ENCODE results near the gene GRK4.

The GRK4 gene

GRCh38 chr4:2961421-2961810, 2.0 kb upstream of the GRK4 start:
- peaks cover 39% of the 10 kb centered on the region for H4K20me1 ChIP-seq (ENCODE audit: insufficient read depth, low read length, poor library complexity, severe bottlenecking)
- H3K36me3 ChIP-seq (ENCODE audit: insufficient read depth, low read length): peaks cover 14% of the 10 kb centered on the region
- peak overlapping the region; percentile 77 for H3K4me3 ChIP-seq (ENCODE audit: low read length, poor library complexity, severe bottlenecking)
- H3K9me2 ChIP-seq (replicated peaks; ENCODE audit: low read depth, low read length): no peaks in the 10 kb centered on the region
- peaks cover 9% of the 10 kb centered on the region for H3F3A ChIP-seq (ENCODE audit: low read depth)
- H3K9me3 ChIP-seq (ENCODE audit: insufficient read depth, low read depth, low read length): no peaks in the 10 kb centered on the region
- H3K27me3 ChIP-seq (ENCODE audit: insufficient read depth, low read length, poor library complexity, severe bottlenecking): no peaks in the 10 kb centered on the region
- H3K4me2 ChIP-seq (ENCODE audit: low read depth, low read length, poor library complexity, severe bottlenecking): peak overlapping the region; percentile 92
- peaks cover 69% of the 10 kb centered on the region for H3K79me2 ChIP-seq (ENCODE audit: insufficient read depth, low read length)
- peak overlapping the region; percentile 83 for H3K9ac ChIP-seq (ENCODE audit: low read depth, low read length, poor library complexity, severe bottlenecking)
- peaks cover 11% of the 10 kb centered on the region for H3K4me1 ChIP-seq (ENCODE audit: insufficient read depth, low read length, poor library complexity, severe bottlenecking)
- no peak overlapping the region for H2AFZ ChIP-seq (ENCODE audit: low read length)
- TF ChIP-seq, protein P1, sequence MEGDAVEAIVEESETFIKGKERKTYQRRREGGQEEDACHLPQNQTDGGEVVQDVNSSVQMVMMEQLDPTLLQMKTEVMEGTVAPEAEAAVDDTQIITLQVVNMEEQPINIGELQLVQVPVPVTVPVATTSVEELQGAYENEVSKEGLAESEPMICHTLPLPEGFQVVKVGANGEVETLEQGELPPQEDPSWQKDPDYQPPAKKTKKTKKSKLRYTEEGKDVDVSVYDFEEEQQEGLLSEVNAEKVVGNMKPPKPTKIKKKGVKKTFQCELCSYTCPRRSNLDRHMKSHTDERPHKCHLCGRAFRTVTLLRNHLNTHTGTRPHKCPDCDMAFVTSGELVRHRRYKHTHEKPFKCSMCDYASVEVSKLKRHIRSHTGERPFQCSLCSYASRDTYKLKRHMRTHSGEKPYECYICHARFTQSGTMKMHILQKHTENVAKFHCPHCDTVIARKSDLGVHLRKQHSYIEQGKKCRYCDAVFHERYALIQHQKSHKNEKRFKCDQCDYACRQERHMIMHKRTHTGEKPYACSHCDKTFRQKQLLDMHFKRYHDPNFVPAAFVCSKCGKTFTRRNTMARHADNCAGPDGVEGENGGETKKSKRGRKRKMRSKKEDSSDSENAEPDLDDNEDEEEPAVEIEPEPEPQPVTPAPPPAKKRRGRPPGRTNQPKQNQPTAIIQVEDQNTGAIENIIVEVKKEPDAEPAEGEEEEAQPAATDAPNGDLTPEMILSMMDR (conservative IDR thresholded peaks at IDR 0.05; ENCODE audit: low read length): no peak
- TF ChIP-seq EZH2phosphoT487 (IDR thresholded peaks at IDR 0.05; ENCODE audit: borderline replicate concordance): no peak

DNA sequence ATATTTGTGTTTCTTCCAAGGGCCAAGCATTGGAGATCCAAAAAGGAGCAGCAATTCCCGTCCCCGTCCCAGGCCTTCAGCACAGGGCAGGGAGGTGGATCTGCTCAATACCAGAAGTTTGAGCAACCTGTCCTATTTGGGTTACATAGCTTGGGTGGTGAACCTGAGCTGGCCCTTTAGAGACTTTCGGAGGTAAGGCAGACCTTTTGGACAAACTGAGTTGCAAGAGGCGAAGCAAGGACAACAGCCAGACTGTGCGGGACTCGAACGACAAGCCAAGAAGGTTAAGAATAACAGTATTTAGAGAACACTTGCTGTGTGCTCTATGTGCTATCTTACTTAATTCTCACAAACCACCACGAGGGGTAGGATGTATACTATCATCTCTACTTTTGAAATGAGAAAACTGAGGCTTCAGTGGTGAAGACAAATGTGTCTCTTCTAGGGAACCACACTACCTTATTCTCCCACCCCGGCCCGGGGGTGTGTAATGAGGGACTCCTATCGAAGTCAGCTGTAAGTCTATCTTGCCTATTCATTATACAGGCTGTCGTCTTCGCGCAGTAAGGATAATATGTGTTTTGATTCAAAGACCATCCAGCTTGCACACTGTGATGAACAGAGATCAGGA, 1.4 kb upstream of the GRK4 start:
- H3K4me1 ChIP-seq (ENCODE audit: insufficient read depth, low read length, poor library complexity, severe bottlenecking): peaks cover 11% of the 10 kb centered on the region
- peak overlapping the region; percentile 92 for H3K4me2 ChIP-seq (ENCODE audit: low read depth, low read length, poor library complexity, severe bottlenecking)
- peak overlapping the region; percentile 77 for H3K4me3 ChIP-seq (ENCODE audit: low read length, poor library complexity, severe bottlenecking)
- peaks cover 7% of the 10 kb centered on the region; the same call in 1 of the 2 replicates for H3F3A ChIP-seq (ENCODE audit: low read depth)
- H4K20me1 ChIP-seq (ENCODE audit: insufficient read depth, low read length, poor library complexity, severe bottlenecking): peaks cover 39% of the 10 kb centered on the region
- H3K9ac ChIP-seq (ENCODE audit: low read depth, low read length, poor library complexity, severe bottlenecking): peak overlapping the region; percentile 83
- H3K9me3 ChIP-seq (ENCODE audit: insufficient read depth, low read depth, low read length): no peaks in the 10 kb centered on the region
- H3K36me3 ChIP-seq (ENCODE audit: insufficient read depth, low read length): peaks cover 10% of the 10 kb centered on the region; the same call in 1 of the 2 replicates
- TF ChIP-seq EZH2phosphoT487 (IDR thresholded peaks at IDR 0.05; ENCODE audit: borderline replicate concordance): no peak
- TF ChIP-seq, protein P1 (conservative IDR thresholded peaks at IDR 0.05; ENCODE audit: low read length): peak; percentile 36
- H2AFZ ChIP-seq (ENCODE audit: low read length): no peak overlapping the region
- H3K9me2 ChIP-seq (replicated peaks; ENCODE audit: low read depth, low read length): no peaks in the 10 kb centered on the region
- H3K79me2 ChIP-seq (ENCODE audit: insufficient read depth, low read length): peaks cover 69% of the 10 kb centered on the region
- no peaks in the 10 kb centered on the region for H3K27me3 ChIP-seq (ENCODE audit: insufficient read depth, low read length, poor library complexity, severe bottlenecking)

DNA sequence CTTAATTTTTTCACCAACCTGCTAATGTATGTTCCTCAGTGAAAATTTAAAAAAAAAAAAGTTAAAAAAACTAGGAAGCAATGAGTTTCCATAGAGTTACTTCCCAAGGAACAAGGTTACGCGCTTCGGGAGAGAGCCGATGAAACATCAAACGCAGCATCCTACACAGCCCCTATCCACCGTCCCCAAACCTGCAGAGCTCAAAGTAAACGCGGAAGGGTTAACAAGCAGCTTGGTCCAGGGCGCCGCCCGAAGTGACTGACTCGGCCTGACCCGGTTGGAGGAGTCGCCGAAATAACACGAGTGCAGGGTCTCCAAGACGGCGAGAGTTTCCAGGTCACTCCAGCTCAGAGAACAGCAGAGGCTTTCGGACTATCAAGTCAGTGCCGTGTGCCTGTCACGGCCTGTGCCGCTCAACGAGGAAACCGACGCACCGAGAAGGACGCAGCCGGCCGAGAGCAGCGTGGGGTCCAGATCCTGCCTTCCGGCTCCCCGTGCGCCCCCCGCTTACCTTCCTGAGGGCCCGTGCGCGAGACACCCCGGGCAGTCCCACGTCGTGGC, 677 bp upstream of the GRK4 start:
- no peaks in the 10 kb centered on the region for H3K9me2 ChIP-seq (replicated peaks; ENCODE audit: low read depth, low read length)
- H3K4me3 ChIP-seq (ENCODE audit: low read length, poor library complexity, severe bottlenecking): peak overlapping the region; percentile 77
- H3K9ac ChIP-seq (ENCODE audit: low read depth, low read length, poor library complexity, severe bottlenecking): peak overlapping the region; percentile 83
- H4K20me1 ChIP-seq (ENCODE audit: insufficient read depth, low read length, poor library complexity, severe bottlenecking): peaks cover 36% of the 10 kb centered on the region
- peaks cover 2% of the 10 kb centered on the region; the same call in 1 of the 2 replicates for H3K36me3 ChIP-seq (ENCODE audit: insufficient read depth, low read length)
- no peaks in the 10 kb centered on the region for H3K27me3 ChIP-seq (ENCODE audit: insufficient read depth, low read length, poor library complexity, severe bottlenecking)
- peaks cover 7% of the 10 kb centered on the region; the same call in 1 of the 2 replicates for H3F3A ChIP-seq (ENCODE audit: low read depth)
- no peaks in the 10 kb centered on the region for H3K9me3 ChIP-seq (ENCODE audit: insufficient read depth, low read depth, low read length)
- H3K4me2 ChIP-seq (ENCODE audit: low read depth, low read length, poor library complexity, severe bottlenecking): peak overlapping the region; percentile 92
- TF ChIP-seq EZH2phosphoT487 (IDR thresholded peaks at IDR 0.05; ENCODE audit: borderline replicate concordance): no peak
- TF ChIP-seq, protein P1 (conservative IDR thresholded peaks at IDR 0.05; ENCODE audit: low read length): no peak
- peaks cover 11% of the 10 kb centered on the region for H3K4me1 ChIP-seq (ENCODE audit: insufficient read depth, low read length, poor library complexity, severe bottlenecking)
- H3K79me2 ChIP-seq (ENCODE audit: insufficient read depth, low read length): peaks cover 63% of the 10 kb centered on the region
- peak overlapping the region; percentile 92 for H2AFZ ChIP-seq (ENCODE audit: low read length)

Data from Loucy (cell line).